Skin epidermis (tissue), 12 donors: ENCODE results near the gene MED15.

Source experiments
- H3K27ac ChIP-seq, 21 experiments: fragments of 200-600 bp; sonication (generic) in 11 of 21; one replicate each; pipeline ENCODE4 v1.5.0; 2020; ENCODE audit warnings: mild to moderate bottlenecking in 3 of 21, inconsistent platforms in 2 of 21, moderate library complexity in 2 of 21
- H3K4me3 ChIP-seq, 7 experiments: fragments of 200-600 bp; sonication (generic) in 2 of 7; one replicate each; pipeline ENCODE4 v1.5.0; 2020; ENCODE audit warnings: inconsistent platforms in 2 of 7, mild to moderate bottlenecking in 2 of 7, moderate library complexity in 1 of 7

Gene MED15

GRCh38 chr22:20575724-20576444, 68.5 kb downstream of the MED15 start:
- H3K4me3 ChIP-seq = no peak overlapping the region
- peak overlapping the region in 2 of 21 experiments; percentile 15 to 43 for H3K27ac ChIP-seq

GRCh38 chr22:20576445-20576816, 69.0 kb downstream of the MED15 start:
- Histone ChIP-seq H3K4me3 (no peak overlapping the region), H3K27ac (peak overlapping the region in 6 of 21 experiments; percentile 6 to 43 (median 16))

- no peak overlapping the region for H3K4me3 ChIP-seq
- H3K27ac ChIP-seq = peak overlapping the region in 11 of 21 experiments; percentile 6 to 54 (median 18)
Observed at GRCh38 chr22:20577045-20577444, 69.6 kb downstream of the MED15 start.

DNA sequence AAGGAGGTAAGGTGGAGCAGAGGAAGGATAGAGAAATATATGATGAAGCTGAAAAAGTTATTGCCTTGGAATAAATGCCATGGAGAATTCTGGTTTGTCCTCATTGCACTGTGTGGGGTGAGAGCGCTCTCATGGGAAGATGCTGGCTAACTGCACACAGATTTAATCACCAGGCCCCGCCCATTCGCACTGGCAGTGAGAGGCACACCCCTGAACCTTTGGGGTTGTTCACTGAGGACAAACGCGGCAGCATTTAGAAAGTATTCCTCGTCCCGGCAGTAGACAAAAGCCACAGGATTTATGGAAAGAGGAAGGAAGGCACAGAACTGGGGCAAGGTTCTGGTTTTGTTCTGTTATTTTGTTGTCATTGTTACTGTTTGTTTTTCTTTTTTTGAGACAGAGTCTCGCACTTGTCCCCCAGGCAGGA, 70.2 kb downstream of the MED15 start:
- Histone ChIP-seq H3K27ac (peak overlapping the region in 3 of 21 experiments; percentile 14 to 54 (median 42)), H3K4me3 (no peak overlapping the region)

- Histone ChIP-seq H3K27ac (peak overlapping the region in 2 of 21 experiments; percentile 2 to 14), H3K4me3 (no peak overlapping the region)
Observed at GRCh38 chr22:20578192-20578591, 70.8 kb downstream of the MED15 start.

- no peak overlapping the region for H3K4me3 ChIP-seq
- H3K27ac ChIP-seq = peak overlapping the region in 2 of 21 experiments; percentile 2 to 11
Observed at GRCh38 chr22:20578707-20579106, 71.3 kb downstream of the MED15 start.

DNA sequence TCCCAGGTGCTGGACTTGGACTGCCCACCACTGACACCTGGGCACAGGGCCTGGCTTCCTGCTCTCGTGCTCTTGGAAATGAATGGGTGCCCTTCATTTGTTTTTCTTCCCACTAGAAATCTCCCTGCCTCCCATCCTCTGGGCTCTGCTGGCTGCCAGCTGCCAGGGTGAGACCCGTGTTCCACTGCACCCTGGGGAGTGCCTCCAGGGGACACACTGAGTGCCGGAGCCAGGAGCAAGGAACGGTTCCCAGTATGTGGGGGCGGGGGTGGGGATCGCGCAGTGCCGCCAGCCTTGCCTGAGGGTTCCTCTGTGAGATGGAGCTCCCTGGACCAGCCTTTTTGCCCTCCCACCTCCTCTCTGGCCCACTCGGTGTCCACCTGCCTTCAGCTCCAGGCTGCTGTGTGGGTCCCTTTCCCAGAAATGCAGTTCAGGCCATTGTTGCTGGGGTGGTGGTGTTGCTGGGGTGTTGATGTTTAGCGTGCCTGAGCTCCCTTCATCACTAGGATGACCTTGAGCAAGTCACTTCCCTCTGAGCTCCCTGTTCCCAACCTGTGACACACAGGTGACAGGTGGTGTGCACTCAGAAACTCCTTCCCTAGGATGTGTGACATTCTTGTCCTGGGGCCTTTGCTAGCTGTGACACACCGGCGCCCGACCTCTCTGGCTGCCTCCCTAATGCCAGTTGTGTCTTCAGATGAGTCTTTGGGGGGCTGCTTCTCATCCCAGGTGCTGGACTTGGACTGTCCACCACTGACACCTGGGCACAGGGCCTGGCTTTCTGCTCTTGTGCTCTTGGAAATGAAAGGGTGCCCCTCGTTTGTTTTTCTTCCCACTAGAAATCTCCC, 72.1 kb downstream of the MED15 start:
- Histone ChIP-seq H3K4me3 (no peak overlapping the region), H3K27ac (peak overlapping the region in 2 of 21 experiments; percentile 9 to 11)

GRCh38 chr22:20580179-20580578, 72.8 kb downstream of the MED15 start:
- no peak overlapping the region for H3K27ac ChIP-seq
- no peak overlapping the region for H3K4me3 ChIP-seq

DNA sequence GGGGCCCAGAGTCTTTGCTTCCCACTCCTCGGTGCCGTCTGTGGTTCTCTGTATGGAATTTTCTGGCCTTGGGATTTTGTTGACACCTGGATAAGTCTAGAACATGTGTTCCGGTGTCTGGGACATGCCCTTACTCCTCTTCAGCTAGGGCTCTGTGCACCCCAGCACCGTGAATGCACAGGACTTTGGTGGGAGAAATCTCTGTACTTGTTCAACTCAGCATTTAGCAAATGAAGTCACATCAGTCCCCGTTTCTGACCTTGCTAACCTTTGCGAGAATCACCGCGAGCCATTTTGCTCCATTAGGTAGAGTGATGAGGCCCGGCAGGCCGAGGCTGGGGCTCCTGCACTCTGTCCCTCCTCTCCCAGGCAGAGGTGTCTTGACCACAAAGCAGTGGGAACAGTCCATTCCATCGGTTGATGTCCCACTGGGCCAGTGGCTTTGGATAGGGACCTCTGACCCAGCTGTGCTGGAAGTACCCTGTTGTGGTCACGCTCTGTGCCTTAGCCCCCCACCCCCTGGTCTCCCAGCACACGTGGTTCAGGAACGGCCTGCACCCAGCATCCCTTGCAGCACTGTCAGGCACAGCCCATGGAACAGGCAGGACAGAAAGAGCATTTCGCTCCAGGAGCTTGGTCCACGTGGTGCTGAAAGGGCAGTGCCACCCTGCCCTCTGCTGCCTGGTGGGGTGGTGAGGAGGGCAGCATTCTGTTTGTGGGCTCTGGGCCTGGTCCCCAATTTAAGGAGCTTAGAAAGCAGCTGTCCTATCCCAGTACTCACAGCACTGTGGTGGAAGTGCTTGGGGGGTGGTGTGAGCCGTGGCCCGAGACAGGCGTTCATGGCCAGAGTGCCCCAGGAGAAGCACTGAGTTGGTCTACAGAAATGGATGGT, 73.4 kb downstream of the MED15 start:
- Histone ChIP-seq H3K4me3 (no peak overlapping the region), H3K27ac (peak overlapping the region in 1 of 21 experiments; percentile 4)

GRCh38 chr22:20581503-20582170, 74.2 kb downstream of the MED15 start:
- H3K4me3 ChIP-seq = no peak overlapping the region
- H3K27ac ChIP-seq = peak overlapping the region in 1 of 21 experiments; percentile 4

- H3K4me3 ChIP-seq = no peak overlapping the region
- no peak overlapping the region for H3K27ac ChIP-seq
Observed at GRCh38 chr22:20582171-20582511, 74.7 kb downstream of the MED15 start.

GRCh38 chr22:20582520-20583361, 75.3 kb downstream of the MED15 start:
- H3K27ac ChIP-seq = no peak overlapping the region
- H3K4me3 ChIP-seq = no peak overlapping the region

DNA sequence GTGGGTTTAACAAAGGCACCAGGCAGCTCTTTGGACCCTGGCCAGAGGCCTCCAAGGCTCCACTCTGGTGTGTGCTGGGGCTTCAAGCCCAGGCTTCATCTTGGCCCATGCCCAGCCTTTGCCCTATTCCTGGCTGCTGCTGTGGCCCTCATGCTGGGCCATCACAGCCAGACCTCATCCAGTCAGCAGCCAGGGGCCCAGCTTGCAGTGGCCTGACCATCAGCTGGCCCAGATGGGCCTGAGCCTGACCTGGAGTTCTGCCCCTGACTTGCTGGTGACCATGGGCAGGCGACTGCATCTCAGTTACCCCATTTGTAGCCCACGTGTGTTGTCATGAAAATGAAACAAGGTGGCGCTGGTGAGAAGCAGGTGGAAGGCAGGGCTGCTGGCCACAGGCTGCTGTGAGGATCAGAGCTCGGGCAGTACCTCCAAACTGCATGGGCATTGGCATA, 76.1 kb downstream of the MED15 start:
- H3K27ac ChIP-seq = no peak overlapping the region

DNA sequence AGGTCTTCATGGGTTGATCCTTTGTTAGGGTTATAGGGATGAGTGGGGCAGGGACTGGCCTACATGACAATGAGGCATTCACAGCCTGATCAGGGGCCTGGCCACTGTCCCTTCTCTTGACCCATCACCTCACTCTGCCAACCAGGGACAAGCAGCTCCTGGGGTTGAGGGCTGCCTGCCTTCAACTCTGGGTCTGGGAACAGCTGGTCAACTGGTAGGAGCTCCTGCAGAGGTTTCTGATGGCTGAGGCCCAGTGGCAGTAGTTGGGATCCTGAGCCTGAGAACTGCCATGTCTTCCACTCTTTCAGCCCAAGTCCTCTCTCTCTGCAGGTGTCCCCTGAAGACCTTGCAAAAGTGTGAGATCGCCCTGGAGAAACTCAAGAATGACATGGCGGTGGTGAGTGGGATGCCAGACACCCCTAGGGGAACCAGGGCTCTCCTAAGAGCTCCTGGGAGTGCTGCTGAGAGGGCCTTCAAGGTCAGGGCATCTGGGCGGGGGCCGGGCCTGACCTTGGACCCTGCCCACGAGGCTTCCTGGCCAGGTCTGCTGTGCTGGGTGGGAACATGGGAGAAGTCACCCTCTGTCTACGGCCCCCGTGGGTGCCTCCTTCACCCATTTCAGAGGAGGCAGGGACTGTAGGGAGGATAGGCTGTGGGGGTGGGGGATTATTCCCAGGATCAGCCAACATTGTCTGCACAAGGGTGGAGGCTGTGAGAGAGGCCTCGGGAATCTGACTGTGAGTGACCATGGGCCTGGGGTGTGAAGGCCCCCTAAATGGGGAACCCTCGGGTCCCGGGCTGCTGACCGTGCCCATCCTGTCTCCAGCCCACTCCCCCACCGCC, 76.8 kb downstream of the MED15 start:
- H3K27ac ChIP-seq = no peak overlapping the region
- H3K4me3 ChIP-seq = no peak overlapping the region

More for the DNA sequence above, 76.1 kb downstream of the MED15 start:
- no peak overlapping the region for H3K4me3 ChIP-seq

GRCh38 chr22:20584872-20585638, 77.6 kb downstream of the MED15 start:
- H3K4me3 ChIP-seq = no peak overlapping the region
- H3K27ac ChIP-seq = peak overlapping the region in 1 of 21 experiments; percentile 9

DNA sequence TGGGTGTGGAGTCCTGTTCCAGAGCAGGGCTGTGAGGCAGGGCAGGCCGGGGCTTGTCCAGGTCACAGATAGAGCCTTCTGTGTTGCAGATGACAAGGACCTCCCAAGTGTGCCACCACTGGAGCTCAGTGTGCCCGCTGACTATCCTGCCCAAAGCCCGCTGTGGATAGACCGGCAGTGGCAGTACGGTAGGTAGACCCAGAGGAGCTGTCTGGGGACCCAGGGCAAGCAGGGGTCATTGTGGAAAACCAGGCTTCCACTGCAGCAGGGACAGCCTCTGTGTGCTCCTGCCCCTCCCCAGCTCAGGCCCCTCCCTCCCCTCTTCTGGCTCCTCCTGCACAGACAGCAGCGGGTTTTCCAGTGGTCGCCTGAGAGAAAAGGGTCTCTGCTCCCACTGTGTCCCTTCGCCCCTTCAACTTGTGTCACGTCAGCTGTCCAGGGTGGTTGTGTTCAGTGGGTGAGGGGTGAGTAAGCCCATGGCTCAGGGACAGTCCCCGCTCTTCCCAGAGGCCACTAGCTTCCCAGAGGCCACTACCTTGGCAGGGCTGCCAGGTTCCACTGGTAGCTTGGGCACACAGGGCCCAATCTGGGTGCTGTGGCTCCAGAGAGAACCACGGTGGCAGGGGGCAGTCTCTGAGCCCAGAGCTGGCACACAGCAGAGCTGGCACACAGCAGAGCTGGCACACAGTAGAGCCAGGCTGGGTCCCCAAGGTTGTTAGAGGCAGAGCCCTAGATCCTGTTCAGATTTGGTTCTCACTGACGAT, 78.4 kb downstream of the MED15 start:
- Histone ChIP-seq H3K27ac (no peak overlapping the region), H3K4me3 (no peak overlapping the region)
